Middle frontal gyrus (tissue), 1 donor: Measurements from ENCODE around the gene MAD1L1.
"Not testable (repeated sequence)": the region's sequence is repeated elsewhere in the genome, so short reads cannot be mapped to it uniquely, and the experiment has no call there.

Source experiments
- DNase-seq: peaks from one replicate; pipeline ENCODE4 v3.0.0-alpha.2; 2015; ENCODE audit warnings: low spot score; ENCODE audit errors: extremely low spot score

The MAD1L1 gene

DNA sequence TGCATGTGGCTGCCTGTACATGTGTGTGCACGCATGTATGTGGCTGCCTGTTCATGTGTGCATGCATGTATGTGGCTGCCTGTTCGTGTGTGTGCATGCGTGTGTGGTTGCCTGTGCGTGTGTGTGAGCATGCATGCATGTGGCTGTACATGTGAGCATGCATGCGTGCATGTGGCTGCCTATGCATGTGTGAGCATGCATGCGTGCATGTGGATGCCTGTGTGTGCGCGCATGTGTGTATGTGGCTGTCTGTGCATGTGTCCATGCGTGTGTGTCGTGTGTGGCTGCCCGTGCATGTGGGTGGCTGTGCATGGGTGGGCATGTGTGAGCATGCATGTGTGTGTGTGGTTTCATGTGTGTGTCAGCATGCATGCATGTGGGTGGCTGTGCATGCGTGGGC, 344.3 kb downstream of the MAD1L1 start:
- no peak for DNase-seq

DNA sequence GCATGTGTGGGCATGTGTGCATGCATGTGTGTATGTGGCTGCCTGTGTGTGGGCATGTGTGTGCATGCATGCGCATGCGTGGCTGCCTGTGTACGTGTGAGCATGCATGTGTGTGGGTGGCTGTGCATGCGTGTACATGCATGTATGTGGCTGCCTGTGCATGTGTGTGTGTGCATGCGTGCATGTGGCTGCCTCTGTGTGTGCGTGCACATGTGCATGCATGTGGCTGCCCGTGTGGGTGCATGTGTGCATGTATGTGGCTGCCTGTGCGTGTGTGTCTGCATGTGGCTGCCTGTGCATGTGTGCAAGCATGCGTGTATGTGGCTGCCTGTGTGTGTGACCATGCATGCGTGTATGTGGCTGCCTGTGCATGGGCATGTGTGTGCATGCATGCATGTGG, 345.5 kb downstream of the MAD1L1 start:
- no peak for DNase-seq

DNA sequence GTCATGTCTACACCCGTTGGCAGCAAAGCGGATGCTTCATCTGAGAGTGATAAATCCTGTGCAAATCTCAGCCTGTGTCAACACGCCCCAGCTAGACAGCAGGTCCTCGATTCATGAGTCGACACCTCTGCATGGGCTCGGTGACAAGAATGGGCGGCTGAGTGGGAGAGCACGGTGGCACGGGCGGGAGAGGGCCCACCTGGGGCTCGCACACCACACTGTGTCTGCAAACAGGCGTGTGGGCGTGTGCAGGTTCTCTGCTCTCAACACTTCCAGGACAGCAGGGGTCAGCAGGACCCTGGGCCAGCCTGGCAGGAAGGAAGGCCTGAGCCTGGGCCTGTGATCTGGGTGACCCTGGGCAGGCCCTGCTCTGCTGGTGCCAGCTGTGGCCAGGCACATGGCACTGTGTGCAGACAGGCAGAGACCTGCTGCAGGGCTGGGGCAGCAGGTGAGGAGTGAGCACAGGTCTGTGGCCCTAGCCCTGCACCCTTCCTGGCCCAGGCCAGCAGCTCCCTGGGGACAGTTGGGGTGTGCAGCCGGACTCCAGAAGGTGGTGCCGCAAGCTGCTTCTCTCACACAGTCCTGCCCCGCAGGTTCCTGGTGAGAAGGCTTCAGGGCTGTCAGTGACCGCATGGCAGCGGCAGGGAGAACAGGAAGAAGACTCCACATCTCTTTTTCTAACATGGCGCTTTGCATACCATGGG, 346.2 kb downstream of the MAD1L1 start:
- no peak for DNase-seq

DNA sequence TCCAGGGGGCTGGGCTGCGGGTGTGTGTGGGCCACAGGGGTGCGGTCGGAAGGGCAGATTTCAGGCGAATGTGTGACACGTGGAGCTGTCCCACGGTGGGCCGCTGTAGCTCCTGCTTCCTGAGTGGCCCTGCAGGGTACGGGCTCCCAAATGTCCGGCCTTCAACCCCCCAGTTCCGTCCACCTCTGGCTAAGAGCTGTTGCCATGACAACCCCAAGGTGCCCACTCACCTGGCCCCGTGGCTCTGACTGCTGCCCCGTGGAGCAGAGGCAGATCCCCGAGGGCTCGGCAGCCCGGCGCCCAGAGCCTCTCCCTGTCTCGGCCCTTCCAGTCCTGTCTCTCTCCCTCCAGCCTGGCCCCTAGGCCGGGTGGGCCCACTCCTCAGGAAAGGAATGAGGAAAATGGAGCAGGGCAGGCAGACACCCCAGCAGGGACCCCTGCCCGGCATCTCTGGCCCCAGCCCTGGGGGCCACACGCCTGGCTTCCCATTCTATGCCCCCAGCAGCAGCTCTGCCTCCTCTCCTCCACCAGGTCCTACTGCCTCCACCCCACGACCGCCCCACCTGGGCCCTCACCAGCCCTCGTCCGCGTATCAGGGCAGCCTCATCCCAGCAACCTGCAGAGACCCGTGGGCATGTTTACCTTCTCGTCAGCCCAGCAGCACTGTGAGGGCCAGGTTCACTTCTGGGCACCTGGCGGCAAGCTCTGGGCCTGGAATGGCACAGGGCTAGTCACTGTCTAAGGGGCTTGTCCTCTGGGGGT, 347.1 kb downstream of the MAD1L1 start:
- DNase-seq = no peak

DNA sequence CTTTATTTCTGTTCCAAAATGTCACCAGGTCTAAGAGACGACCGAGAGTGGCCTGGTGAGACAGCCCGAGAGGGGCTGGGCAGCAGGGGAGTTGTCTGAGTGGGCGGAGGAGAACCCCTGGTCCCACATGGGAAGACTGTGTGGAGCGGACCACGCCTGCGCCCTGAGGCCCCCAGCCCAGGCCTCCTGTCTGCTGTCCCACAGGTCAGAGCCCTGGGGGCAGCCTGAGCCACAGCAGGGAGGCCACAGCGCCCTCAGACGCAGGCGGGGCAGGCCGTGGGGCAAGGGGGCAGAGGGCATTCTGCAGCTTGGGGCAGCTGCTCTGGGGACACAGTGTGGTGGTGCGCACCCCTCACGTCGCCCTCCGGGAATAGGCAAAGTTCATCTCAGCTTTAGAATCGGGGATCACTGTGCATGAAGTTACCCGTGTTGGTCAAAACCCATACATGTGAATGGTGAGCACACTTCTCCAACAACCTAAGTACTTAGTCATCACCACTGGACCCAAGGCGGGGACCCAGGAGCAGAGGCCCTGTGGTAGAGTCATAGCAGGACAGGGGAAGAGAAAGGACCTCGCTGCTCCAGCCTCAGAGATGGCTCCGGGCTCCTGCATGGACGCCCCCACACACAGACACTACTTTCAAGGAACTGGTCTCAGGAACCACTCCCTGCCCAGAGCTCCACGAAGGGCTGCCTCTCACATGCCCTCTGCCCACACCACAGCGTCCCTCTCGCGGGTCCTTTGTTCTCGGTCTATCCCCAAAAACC, 348.0 kb downstream of the MAD1L1 start:
- no peak for DNase-seq

DNA sequence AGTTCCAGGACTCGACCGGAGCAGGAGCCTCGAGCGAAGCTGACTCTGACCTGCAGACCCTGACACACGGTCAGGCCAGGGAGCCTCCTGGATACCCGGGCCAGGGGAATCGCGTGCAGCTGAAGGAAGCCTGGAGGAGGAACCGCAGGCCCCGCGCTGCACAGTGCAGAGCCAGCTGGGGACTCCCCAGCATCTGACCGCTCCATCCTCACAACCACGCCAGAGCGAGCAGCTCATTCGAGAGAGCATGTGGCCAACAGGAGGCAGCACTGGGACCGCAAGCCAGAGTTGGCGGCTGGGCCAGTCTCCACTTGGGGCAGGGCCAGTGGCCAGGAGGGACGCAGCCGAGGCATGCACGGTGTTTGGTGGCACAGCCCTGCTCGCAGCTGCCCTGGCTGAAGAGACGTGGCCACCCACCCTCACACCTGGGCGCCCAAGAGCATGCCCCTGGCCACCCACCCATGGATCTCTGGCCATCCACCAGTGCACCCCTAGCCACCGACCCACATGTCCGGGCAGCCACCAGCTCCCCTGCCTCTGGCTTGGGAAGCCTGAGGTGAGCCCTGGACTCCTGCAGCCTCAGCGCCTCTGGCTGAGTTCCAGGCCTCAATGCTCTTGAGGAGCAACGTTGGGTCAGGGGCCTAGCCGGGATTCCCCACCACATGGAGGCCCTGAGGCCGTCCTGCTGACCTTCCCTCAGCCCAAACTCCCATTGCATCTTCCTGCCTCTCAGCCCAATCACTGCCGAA, 348.7 kb downstream of the MAD1L1 start:
- DNase-seq = no peak

DNA sequence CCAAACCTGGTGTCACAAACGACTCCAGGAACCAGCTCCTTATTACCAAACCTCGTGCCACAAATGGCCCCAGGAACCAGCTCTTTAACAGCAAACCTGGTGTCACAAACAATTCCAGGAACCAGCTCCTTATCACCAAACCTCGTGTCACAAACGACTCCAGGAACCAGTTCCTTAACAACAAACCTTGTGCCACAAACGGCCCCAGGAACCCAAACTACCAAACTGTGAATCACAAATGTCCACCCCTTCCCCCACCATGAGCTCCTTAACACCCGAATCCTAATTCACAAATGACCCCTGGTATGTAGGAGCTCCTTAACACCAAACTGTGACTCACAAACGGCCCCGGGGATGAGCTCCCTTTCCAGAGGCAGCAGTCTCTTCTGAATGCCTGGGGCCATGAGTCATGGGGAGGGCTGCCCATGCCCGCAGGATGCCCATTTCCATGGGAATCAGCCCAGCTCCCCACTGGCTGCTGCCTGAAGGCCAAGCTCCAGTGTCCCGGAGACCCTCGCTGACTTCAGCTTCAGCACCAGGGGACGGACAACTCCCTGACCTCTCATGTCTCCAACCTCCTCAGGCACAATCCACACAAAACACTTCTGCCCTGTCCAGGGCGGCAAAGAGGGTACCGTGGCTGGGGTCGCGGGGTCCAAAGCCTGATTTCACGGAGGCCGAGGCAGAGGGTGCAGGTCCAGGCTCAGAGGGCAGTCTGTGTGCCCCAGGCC, 349.5 kb downstream of the MAD1L1 start:
- DNase-seq = no peak

DNA sequence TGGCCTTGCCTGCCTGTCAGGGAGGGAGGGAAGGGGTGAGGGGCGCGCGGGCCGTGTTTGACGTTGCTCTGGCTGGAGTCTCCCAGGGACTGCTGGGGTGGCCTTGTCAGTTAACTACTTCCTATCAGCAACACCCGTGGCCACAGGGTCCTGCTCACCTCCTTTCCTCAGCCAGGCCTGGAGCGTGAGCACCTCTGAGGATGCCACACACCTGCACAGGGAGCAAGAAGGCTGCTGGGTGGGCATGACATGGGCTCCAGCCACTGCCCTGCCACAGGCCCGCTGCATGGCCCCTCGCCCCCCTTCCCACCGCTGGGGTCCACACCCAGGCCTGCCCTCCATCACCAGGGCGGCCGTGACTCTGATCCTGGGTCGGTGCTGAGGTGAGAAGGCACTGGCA, 350.3 kb downstream of the MAD1L1 start:
- no peak for DNase-seq

DNA sequence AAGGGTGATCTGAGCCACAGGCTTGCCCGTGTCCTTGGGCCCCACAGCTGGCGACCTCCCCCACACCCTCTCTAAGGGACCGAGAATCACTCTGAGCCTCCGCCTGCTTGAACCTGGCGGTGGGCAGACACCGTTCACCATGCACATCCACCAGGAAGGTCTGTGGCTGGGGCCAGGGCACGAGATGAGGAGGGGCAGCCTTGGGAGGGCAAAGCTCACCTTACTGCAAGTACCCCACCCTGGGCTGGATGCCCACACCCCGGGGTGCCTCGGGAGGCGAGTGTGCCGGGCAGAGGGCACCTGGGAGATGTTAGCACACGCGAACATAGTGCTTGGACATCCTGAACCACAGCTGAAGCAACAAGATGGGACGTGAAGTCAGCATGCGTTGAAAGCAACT, 350.8 kb downstream of the MAD1L1 start:
- DNase-seq = no peak

DNA sequence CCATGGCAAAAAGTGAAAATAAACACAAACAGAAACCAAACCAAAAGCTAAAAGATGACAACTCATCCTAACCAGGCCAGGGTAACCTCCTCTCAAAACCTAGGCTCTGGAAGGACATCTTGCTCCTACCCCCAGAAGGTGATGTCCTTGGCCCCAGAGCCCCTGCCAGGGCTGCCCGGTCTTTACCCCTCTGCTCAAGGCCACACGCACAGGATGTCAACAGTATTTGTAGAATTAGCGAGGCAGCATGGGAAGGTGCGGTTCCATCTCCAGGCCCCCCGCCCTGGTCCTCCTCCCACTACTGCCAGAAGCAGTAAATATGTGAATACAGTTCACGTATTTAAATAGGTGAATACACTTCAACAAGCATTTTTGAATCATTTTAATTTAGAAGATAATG, 356.1 kb downstream of the MAD1L1 start:
- DNase-seq = not testable (repeated sequence)

DNA sequence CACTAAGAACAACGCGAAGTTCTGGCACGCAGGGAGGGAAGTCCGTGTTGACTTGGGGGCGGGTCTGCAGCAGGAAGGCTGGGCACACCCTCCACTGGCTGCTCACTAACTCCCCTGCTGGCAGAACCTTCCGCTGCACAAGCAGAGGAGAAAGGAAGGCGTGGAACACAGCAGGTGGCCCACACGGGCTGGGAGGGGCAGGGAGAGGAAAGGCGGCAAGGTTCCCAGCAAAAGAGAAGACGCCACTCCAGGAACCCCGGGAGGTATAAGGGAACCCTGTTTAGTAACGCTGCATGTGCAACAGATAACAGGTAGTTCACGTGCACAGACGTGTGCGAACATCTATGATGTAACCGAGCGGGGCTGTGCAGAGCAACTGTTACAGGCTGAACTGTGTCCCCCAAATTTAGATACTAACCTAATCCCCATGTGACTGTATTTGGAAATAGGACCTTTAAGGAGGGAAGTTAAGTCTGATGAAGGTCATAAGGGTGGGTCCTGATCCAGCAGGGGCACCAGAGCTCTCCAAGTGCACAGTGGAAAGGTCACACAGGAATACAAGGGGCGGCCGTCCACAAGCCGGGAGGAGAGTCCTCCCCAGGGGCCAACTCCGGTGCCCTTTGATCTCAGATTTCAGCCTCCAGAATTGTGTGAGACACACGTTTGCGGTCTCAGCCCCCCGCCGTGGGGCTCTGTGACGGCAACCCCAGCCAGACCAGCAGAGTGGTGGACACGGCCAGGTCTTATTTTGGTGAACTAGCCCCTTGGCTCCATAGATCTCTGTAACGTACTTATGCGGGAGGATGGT, 357.1 kb downstream of the MAD1L1 start:
- DNase-seq = not testable (repeated sequence)

DNA sequence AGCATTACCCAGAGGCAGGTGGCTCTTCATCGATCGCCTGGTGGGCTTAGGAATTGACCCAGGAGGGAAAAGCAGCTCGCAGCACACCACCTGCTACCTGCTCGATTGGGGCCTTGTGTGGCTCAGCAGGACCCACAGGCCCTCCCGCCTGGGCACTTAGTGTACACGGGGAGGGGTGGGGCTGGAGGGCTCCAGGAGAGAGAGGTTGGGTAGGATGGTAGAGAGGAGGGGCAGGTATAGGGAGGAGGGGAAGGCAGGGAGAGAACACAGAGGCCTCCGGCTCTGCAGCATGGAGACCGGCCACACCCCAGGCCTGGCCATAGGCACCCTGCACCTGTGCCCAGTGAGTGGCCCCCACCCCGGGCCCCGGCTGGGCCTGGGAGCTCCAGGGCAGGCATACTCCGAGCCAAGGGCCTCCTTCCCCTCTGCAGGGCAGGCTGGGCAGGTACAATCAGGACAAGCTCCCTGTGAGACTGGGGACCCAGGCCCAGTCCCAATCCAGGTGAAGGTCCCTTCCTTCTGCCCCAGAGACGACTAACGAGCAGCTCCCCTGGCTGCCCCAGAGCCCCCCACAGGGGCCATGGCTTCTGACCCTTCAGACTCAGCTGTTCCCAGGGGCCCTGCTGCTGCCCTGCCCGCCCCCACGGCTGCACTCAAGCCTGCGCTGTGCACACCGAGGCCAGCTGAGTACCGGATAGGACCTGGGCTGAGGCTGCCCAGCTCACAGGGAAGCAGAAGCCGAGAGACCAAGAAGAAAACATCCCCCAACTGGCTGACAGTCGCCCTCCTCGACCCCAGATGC, 358.0 kb downstream of the MAD1L1 start:
- not testable (repeated sequence) for DNase-seq

DNA sequence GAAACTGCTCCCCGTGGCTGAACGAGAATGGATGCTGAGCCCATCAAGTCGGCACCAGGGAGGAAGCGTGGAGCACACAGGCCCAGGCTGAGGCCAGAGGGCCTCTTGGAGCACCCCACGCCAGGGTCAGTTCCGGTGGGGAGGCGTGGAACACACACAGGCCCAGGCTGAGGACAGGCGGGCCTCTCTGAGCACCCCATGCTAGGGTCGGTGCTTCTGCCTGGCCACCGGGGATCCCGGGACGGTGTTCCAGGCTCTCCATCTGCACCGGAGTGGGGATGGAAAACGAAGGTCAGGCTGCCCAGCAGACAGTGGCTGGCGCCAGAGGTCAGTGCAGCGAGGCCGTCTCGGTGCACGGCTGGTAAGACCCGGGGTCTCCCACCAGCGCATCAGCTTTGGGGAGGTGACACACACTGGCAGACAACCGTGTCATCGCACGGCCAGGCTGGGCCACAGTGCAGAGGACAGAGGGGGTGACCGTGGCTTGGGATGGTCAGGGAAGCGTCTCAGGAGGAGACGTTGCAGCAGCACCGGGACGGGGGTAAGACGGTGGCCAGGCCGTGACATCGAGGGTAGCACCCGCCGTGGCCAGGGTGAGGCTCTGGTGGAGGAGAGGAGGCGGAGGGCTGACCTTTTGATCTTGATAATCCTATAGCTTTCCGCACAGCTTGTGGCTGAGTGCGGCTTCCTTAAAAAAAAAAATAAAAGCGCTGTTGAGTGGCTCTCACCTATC, 358.7 kb downstream of the MAD1L1 start:
- DNase-seq = no peak

DNA sequence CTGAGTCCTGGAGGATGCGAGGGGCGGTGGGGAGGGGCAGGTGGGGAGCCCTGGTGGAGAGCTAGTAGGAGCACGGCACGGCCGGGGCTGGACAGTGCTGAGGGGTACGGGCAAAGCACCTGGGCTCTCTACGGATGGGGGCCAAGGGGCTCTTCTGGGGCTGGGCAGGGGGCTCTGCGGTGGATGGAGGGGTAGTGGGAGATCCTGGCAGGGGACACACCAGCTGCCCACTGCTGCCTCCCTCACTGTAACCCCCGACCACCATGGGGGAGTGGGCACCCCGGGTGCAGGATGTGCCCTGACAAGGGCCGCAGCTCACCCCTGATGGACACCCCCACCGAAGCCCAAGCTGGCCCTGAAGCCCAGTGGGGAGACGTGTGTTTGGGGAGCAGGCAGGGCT, 359.3 kb downstream of the MAD1L1 start:
- DNase-seq = no peak

DNA sequence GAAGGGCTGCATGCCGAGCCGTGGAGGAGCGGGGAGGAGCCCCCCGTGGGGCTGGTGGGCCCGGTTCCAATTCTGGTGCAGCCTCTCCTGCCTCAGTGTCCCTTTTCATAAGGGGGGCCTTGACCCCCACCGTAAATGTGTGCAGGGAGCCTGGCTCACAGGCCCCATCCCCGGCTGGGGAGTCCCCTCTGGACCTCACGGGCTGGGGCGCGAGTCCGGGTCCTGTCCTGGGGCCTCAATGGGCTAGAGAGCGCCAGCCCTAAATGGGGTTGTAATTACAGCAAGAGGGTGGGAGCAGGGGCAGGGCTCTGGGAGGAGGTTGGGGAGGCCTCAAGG, 359.7 kb downstream of the MAD1L1 start:
- no peak for DNase-seq

DNA sequence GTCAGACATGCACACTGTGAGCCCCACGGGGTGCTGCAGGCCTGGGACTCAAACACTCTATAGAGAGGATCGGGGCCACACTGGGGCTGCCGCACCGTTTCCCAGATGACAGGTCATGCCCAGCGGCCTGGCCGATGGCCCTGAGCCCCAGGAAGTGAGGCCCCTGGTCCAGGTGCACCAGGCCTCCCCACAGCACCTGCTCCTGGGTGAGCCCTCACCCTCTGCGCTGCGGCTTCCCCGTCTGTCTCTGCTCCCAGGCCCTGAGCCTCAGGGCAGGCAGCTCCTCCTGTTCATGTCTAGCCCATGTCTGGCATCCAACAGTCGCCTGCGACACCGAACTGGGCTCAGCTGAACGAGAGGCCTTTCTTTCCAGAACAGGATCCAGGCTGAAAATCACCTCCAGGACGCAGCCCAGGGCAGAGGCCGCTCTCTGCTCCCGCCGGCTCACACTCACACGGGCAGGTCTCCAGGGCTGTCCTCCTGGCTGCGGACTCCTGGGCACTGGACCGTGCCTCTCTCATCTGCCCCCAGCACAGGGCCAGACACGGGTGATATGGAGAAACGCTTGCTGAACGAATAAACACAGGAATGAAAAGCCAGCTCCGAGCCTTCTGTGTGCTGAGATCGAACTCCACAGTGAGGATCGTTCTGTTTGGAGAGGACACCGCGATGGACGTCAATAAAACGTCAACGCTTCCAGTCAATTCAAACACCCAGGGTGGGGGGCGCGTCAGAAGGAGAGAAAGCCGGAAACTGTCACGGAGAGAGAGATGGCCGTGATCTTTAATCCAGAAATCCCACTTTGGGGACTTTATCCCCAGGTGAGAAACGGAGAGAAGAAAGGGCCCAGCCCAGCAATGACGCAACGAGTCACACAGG, 360.3 kb downstream of the MAD1L1 start:
- DNase-seq = no peak

DNA sequence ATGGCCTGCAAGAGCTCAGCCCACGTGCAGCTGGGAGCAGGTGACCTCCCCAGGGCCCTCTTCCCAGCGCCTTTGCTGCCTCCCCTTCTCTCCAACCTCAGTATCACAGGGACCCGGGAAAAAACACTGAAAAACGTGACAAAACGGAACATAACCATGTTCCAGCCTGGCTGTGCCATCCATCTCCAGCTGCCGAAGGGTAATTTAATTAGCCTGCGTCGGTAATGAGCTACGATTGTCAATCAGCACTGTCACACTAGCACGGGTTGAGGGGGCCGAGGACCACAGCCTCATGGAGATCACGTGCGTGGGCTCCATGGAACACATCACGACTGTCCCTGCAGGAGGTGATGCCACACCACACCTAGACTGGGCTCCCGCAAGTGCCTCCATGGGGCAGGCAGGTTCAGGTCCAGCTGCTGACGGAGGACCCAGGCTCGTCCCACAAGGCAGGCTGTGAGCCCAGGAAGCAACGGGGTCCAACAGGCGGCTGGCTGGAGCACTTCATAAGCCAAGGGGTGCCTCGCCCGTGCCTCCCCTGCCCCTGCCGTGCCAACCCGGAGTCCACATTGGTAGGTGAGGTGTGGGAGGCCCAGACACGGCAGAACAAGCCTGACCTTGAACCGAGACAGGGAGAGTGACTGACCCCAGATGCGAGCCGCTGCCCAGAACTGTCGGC, 363.2 kb downstream of the MAD1L1 start:
- DNase-seq = no peak
